Endometrial microvascular endothelial cells (primary cell): ENCODE measurements around the gene TNN. TPM values are rescaled to one million over a fixed set of nuclear protein-coding genes. Genes with fewer than 3 reads are reported as not detected.

ENCODE experiments used
- in situ Hi-C: cut with HindIII; loops from 2 replicates; pipeline ENCODE4 v1.10.0; 2017; ENCODE audit warnings: low sequenced_read_pairs, low pct_unique_long_range_greater_than_20kb; ENCODE audit errors: inconsistent ontology term
- total RNA-seq: library from RNA; depleted of rRNA; stranded (reverse); fragments of >200 nt; gene quantifications from one replicate; pipeline ENCODE4 v1.2.3, GENCODE V29; 2015; ENCODE audit errors: inconsistent ontology term

The TNN gene
- total RNA-seq, 1 donor from 2014 or later = not detected

DNA sequence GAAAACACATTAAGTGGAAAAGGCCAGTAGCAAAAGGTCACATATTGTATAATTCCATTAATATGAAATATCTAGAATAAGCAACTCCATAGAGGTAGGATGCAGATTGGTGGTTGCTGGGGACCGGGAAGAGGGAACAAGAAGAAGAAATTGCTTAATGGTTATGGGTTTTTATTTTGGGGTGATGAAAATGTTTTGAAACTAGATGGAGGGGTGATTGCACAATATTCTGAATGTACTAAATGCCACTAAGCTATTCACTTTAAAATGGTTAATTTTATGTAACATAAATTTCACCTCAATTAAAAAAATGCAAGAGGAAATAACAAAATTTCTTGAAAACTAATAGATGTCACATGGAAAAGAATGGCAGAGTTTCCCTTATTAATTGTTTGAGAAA lies 118.3 kb downstream of the TNN start:
- in situ Hi-C loops = no loop called here

DNA sequence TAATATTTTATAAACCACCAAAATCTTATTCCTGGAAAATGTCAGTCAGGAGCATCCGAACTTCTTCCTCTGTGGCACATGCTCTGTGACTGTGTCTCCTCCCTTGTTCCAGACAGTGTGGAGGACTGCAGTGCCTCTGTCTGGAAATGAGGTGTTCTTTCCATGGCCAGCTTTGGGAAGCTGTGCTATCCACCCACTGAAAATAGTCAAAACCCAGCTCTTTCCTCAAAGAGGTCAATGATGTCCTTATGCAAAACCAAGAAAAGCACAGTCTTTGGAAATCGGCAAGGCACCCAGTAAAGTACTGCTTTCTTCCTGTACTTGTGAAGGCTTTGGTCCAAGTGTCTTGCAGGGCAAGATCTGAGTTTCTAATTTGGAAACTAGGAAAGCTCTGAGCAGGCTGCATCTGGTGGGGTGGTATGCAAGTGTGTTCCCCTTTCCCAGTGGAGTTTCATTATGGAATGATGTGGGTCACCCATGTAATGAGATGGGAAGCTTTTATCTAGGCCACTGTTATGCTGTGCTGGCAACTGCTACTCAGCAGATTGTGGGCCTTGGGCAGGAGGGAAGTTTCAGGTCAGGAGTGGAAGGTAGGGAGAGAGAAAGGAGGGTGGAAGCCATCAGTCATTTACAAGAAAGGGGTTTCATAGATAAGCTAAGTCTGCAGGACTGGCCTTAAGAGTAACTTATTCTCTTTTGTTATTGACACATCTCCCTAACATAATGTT lies 119.0 kb downstream of the TNN start:
- in situ Hi-C loops = no loop called here

DNA sequence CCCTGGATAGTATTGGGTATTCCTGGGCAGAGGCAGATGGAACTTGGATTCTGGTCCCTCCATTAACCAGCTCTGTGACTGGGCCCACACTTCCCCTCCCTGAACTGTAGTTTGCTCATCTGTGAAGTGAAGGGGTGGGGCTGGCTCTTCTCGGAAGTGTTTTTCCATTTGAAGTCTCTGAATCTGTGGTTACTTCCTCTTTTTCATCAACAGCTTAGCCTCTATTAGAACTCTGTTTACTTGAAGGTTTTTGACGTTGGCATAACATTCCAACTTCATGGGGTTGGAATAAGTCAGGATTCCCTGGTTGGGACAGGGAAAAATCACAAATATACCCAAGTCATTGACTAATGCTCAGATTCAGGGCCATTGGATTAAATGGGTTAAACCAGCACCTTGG lies 121.3 kb downstream of the TNN start:
- in situ Hi-C loops = no loop called here

DNA sequence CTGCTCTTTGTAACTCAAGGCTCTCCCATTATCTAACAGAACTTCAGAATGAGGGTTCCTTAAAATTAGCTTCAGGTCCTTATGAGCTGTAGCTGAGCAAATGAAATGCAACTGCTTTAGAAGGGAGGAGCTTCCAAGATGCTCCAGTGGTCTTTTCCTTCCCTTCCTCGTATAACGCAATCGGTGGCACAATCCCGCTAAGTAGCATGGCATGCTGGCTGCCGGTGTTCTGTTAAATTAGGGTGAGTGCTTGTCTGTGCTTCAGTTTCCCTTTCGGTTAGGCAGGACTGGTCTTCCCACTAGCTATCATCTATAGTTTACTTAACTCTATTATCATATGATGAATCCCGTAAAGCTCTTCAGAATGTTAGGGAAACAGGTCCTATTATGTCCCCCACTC lies 124.0 kb downstream of the TNN start:
- in situ Hi-C loops = no loop called here

DNA sequence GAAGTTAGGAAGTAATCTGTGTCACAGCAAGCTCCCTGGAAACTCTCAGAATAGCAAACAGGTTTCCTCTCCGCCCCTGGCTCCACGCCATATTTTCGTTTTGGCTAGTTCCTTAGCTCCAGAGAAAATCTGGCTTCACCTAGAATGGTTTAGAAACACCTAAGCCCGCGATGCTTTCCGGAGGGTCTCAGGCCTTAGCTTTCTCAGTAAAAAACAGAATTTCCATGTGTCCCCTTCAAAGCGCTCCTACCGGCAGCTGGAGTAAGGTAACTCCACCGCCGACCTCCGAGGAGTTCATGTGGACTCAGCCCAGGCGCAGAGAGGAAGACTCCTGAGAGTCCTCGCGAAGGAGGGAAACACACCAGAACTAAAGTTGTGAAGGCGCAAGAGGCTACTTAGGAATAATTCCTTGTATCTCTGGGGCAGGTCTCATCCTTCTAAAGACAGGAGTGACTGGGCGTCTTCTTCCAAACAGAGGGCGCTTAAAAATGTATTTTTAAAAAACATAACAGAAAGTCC lies 124.5 kb downstream of the TNN start:
- in situ Hi-C loops = no loop called here

DNA sequence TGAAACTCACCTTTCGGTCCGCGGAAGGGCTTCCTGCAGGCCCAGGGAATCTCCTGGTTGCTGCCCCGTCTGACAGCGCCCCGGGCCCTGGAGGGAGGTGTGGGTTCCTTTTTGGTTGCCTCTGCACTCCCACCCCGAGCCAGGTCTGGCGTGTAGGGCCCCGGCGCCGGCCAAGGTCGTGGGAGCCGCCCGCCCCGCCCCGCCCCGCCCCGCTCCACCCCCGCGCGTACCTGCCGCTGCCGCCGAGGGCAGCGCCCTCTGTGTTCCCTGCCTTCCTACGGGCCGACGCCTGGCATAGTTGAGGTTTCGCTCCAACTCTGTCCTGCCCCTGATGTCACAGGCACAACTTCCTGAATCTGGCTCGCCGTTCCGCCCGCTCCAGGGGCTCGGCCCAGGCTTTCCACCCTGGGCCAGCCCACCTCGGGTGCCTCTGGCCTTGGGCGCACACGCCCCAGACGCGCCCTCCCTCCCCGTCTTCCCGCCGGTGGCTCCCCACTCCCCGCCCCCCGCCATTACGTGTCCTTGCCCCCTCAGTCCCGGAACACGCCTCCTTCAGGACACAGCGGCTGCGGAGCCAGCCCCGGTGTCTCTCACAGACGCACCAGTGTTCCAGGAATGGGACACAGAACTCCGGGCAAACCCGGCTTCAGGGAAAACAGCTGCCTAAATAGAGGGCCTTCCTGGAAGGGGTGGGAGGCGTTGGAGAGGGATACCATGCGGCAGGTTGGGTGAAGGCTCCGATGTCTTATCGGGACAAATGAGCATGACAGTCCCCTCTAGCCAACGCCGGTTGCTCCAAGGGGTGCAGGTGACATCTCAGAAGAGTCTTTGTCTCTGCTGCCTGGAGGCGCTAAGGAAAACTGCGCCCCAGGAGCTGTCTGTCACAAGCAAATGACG lies 125.2 kb downstream of the TNN start, which contains the start of gene KIAA0040:
TSS of gene KIAA0040 (minus strand) at position 147 of the 897 bp plus-strand sequence. CDS start 31,763 bp downstream, outside the sequence.
- in situ Hi-C loops = no loop called here

DNA sequence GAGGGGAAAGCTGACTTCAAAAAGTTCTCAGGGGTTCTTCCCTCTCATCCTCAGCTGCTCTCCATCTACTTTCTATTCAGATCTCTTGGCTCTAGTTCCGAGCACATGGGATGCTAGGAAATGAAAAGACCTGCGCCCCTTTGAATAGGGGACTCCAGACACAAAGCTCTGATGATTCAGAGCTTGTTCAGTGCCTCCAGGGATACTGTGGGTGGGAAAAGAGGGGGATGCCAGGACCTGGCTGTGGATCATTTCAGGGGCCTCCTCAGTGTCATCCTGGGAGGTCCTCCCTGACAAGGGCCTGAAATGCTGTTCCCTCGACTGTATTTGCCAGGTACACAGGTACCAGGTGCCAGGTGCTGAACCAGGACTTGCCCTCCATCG lies 125.9 kb downstream of the TNN start:
- in situ Hi-C loops = no loop called here

DNA sequence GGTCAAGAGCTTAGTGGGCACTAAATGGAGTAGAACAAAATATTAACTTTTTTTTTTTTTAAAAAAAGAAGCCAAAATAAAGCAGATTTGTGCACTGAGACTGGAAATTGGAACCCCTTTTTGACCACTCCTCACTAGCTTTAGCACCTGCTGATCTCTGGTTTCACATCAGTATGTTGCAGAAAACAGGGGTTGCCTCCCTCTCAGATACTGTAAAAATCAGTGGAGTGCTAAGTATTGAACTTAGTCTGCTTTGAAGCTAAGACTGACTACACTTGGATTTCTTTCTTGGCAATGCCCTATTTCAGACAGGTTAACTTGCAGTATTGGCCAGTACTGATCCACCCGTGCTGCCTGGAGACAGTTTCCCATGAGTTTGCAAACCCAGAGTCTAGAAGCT lies 127.6 kb downstream of the TNN start:
- in situ Hi-C loops = no loop called here

DNA sequence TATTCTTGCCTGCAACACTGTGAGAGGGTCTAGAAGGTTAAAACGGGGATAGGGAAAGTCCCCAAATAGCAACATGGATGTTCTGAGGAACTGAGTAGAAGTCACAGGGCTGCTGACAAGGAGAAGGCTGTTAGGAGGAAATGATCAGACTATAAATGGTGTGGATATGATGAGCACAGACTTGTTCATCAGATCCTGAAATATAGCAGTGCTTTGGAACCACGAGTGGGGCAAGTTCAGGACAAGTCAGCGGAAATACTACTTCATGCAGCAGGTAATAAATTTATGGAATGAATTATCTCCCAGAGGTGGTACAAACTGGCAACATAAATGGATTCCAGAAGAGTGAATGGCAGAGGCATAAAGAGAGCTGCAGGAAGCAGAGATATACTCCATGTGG lies 128.2 kb downstream of the TNN start:
- in situ Hi-C loops = no loop called here

DNA sequence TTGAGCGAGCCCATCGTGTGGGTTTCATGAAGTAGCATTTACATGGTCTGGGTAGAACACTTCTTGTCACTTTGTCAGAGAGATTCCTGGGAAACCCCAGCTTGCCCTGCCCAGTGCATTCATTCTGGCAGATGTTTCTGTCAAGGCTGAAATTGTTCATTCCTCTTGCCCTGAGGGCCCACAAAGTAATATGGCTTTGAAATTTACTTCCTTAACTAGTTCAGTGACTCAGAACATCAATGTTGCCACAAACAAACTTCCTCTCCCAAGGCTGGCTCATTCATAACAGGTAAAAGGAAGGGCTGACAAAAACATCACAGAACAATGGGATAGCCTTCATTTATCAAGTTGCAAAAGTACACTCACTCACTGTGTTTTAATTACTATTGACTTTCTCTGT lies 129.9 kb downstream of the TNN start:
- in situ Hi-C loops = no loop called here

Other genes with a start within 250 kb of the TNN start
- 201 TPM for gene CACYBP, start 67.9 kb upstream of the TNN start, total RNA-seq
- gene MRPS14, start 44.4 kb upstream of the TNN start, total RNA-seq = 16.1 TPM
- 5.9 TPM for gene KIAA0040, start 124.9 kb downstream of the TNN start, total RNA-seq